NOMO-1 treated with dmso at 0.1 percent for 144 hours (cell line): ENCODE results near the gene HHAT.
"Not testable (repeated sequence)": the region's sequence is repeated elsewhere in the genome, so short reads cannot be mapped to it uniquely, and the experiment has no call there.

Experiments used
- DNase-seq: peaks from one replicate; lab custom pipeline; 2025; ENCODE audit not compliant: unreplicated experiment; lab: John Stamatoyannopoulos, UW

Gene HHAT

GRCh38 chr1:210633140-210633539 is 304.4 kb downstream of the HHAT start:
- DNase-seq, result no peak

- no peak for DNase-seq
Observed at GRCh38 chr1:210633636-210634035, 304.9 kb downstream of the HHAT start.

GRCh38 chr1:210635108-210635507 is 306.4 kb downstream of the HHAT start:
- DNase-seq, result no peak

GRCh38 chr1:210641582-210641981 is 312.9 kb downstream of the HHAT start:
- DNase-seq, result no peak

DNA sequence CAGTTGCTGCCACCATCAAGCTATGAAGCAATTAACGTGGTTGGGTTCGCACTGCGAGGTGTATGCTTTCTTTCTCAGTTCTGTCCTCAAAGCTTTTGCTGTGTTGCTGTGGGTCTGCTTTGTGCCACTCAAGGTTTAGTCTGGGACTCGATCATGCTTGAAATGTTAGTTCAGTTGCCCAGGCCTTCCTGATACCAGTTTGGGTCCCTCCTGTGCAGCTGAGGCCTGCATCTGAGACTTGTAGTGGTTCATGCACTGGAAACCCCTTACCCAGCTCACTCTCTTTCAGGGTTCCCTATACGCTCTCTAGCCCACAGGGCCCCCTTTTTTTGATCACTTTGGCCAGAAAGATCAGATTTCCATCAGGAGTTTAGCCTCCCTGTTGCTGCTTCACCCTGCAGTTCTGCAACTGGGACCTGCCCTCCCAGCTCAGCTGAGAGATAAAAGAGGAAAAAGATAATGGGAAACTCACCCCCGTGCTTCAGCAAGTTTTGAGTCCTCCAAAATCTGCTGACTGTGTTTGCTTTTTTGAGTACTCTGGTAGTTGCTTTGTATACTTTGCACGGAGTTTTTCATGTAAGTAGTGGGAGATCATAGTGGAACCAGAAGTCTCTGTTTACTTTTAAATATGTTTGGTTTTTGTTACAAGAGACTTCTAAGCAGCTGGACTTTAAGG is 317.0 kb downstream of the HHAT start:
- DNase-seq, result no peak

DNA sequence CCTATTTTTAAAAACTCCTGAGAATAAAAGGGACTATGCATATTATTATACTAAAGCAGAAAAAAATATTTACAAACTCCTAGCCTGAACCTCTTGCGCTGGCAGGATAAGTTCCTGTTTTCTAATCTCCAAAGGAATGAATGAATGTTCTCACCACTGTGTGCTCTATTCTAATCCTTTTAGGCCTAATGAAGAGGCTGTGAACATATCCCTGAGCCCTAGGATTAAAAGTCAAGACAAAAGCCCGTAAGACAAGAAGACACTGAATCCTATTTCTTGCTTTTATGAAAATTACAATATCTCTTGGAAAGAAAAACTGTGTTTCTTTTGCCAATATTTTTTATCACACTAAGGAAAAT is 317.5 kb downstream of the HHAT start:
- DNase-seq, result no peak

- no peak for DNase-seq
Observed at GRCh38 chr1:210647406-210648333, 319.0 kb downstream of the HHAT start.

GRCh38 chr1:210648588-210649269 is 320.0 kb downstream of the HHAT start:
- DNase-seq, result no peak

DNA sequence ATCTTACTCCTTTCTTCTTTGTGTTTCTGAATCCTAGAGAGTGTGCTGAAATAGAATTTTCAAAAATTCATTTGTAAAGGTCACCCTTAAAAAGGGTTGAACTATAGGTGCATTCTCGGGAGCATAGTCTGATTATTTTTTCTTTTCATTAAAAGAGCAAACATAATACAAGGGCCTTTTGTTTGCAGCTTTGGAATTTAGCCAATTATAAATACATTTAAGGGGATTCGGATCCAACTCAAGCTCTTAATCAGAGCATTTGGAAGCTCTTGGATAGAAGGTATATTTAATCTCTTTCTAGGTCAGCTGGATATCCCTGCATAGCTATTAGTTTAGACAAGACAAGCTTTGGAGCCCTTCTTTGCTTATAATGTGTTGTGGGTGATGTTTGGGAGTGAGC is 321.7 kb downstream of the HHAT start:
- no peak for DNase-seq

- no peak for DNase-seq
Observed at GRCh38 chr1:210652329-210652954, 323.7 kb downstream of the HHAT start.

DNA sequence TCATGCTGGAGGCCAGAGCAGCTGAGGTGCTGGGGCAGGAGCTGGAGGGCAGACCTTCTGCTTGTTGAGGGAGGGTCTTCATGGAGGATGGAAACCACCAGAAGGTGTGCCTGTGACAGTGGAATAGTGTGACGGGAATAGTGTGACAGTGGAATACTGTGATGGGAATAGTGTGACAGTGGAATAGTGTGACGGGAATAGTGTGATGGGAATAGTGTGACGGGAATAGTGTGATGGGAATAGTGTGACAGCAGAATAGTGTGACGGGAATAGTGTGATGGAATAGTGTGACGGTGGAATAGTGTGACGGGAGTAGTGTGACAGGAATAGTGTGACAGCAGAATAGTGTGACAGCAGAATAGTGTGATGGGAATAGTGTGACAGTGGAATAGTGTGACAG is 325.1 kb downstream of the HHAT start:
- DNase-seq, result no peak

DNA sequence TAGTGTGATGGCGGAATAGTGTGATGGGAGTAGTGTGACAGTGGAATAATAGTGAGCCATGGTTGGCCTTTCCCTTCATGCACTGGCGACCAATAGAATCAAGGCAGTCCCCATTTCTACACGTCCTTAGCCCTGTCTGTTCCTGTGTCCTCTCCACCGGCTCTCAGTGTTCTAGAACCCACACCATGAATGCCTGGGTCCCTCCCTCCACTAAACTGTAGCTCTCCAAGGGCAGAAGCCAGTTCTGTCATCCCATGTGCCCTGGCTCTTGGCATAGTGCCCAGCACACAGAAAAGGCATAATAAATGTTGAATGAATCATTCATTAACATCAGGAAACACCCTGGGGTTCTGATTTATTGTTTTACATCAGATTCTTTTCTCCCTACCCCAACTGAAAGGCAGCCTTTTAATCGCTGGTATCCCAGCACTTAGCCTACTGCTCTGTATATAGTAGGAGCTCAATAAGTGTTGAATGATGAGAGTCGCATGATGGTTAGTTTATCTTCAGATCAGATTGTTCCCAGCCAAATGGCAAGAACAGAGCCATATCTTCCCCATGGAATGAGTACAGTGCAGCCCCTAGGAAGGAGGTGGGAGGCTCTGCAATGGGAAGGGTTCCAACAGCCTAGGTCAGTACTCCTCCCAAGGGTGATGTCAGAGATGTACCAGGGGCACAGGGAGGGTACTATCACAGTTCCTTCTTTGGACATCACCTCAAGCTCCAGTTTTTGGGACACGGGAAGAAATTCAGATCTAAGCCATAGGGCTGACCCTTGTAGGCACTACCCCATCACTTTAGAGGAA is 325.7 kb downstream of the HHAT start:
- no peak for DNase-seq

DNA sequence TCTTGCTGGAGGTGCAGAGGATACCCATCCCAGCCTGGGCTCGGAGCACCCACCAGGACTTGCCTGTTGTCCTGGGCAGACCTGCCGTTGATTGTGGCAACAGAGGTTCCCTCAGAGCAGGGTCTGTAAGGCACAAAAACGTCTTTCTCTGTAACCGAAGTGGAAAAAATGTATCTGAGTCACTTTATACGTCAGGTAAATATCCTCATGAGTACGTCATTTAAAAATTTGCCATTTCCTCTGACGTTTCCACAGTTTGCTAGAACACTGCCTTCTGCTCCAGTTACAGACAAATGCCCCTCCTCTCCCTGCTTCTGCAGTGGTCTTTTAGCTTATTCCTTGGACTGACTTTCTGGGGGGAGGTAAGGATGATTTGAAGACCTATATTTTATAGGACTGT is 326.8 kb downstream of the HHAT start:
- no peak for DNase-seq

- DNase-seq, result no peak
Observed at GRCh38 chr1:210657806-210658205, 329.1 kb downstream of the HHAT start.

DNA sequence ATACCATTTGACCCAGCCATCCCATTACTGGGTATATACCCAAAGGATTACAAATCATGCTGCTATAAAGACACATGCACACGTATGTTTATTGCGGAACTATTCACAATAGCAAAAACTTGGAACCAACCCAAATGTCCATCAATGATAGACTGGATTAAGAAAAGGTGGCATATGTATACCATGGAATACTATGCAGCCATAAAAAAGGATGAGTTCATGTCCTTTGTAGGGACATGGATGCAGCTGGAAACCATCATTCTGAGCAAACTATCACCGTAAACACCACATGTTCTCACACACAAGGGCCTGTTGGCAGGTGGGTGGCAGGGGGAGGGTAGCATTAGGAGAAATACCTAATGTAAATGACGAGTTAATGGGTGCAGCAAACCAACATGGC is 332.8 kb downstream of the HHAT start:
- not testable (repeated sequence) for DNase-seq

- DNase-seq, result no peak
Observed at GRCh38 chr1:210662291-210663050, 333.8 kb downstream of the HHAT start.

DNA sequence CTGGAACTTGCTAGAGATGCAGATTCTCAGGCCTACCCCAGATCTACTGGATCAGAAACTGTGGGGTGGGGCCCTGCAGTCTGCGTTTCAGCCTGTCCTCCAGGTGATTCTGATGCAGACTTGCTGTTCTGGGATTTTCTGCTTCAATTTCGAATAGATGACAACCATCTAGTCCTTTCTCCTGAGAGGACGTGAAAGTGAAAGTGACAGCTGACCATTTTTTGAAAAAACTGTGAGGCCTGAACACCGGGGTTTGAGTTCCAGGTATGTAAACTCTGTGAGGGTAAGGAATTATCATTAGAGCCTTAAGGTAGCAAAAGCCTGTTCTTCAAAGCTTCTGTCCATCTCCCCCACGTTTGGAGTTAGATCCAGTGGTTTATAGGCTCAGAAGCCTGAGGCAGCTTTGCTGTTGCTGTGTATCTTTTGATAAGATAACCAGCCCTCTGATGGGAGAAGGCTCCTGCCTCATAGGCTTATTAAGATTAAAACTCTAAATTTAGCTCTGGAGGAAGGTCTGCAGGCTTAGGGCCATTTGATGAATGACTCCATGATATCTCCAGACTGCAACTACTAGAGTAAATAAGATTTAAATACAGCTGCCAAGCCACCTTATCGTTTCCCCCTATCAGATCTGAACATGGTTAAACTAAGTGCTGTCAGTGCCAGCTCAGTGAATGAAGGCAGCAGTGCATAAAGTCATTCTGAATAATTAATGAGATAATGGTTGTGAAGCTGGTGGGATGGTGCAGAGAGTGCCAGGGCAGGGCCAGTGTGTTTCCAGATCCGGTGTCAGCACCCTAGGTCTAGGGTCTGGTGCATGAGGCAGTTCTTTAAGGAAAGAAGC is 335.2 kb downstream of the HHAT start:
- DNase-seq, result no peak

- no peak for DNase-seq
Observed at GRCh38 chr1:210669951-210670350, 341.2 kb downstream of the HHAT start.

DNA sequence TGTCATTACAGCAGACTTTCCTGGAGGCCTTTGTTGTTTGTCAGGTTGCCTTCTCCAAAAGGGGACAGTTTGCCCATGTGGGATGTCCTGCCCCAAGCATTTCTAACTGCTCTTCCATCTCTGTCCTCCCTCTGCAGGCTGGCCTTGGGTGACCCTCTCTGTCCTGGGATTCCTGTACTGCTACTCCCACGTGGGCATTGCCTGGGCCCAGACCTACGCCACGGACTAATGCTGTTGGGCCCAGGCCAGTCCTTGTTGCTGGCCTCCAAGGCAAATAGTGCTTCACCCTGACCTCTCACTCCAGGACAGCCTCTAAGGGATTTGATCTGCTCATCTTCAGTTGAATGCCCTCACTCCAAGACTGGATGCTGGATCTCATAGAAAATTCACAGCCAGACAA is 345.4 kb downstream of the HHAT start:
- no peak for DNase-seq
